ENCODE results near the gene FASN. TPM values are rescaled to one million over a fixed set of nuclear protein-coding genes. Genes with fewer than 3 reads are reported as not detected.
A peak's percentile ranks its signal among the peaks of the same experiment; 100 is the strongest.

Gene FASN
- polyA plus RNA-seq, 2 of the 4 experiments (the other 2 are of a cell fraction): 12.9 to 169 TPM

GRCh38 chr17:82098169-82098938 is at the start of gene FASN (continued):
- TF ChIP-seq MAZ (IDR thresholded peaks at IDR 0.05; ENCODE audit: borderline replicate concordance, low read depth, low read length) (0 out of 2 replicates have a peak, but pooled peaks have one; percentile 22), RARB (CRISPR knock-in tag; IDR thresholded peaks at IDR 0.05) (no peak), HOXA7 (CRISPR knock-in tag; IDR thresholded peaks at IDR 0.05) (no peak)

- POLR2A ChIA-PET: no interaction called here
- Histone ChIP-seq H3K9me3 (no peaks in the 10 kb centered on the region), H3K4me2 (no peak overlapping the region), H3K4me3 (no peak overlapping the region), H3K27ac (no peak overlapping the region), H3K4me1 (no peaks in the 10 kb centered on the region)
- ATAC-seq (0 out of 6 replicates have a peak, but pooled peaks of 1 of the 2 experiments have one; percentile 8), FAIRE-seq (no peak), DNase-seq (ENCODE audit: low read depth in 1 of 2, low spot score in 1 of 2) (no peak)
- no peak for TF ChIP-seq HEYL (CRISPR knock-in tag; IDR thresholded peaks at IDR 0.05)
- TF ChIP-seq CTCF (IDR thresholded peaks at IDR 0.05): no peak
- no peak for TF ChIP-seq CBX8 (IDR thresholded peaks at IDR 0.05)
- TF ChIP-seq RAD21 (conservative IDR thresholded peaks at IDR 0.05 in 1 of 2, IDR thresholded peaks at IDR 0.05 in 1 of 2): no peak
- no peak for TF ChIP-seq RNF2 (IDR thresholded peaks at IDR 0.05; ENCODE audit: borderline replicate concordance, low read depth)
- TF ChIP-seq MAFK (IDR thresholded peaks at IDR 0.05; ENCODE audit: partially characterized antibody): no peak
- no peak for TF ChIP-seq USF2 (IDR thresholded peaks at IDR 0.05)
- TF ChIP-seq HES2 (IDR thresholded peaks at IDR 0.05): no peak
- TF ChIP-seq CHD4 (IDR thresholded peaks at IDR 0.05; ENCODE audit: borderline replicate concordance): no peak
- no peak for TF ChIP-seq GATA3 (IDR thresholded peaks at IDR 0.05; ENCODE audit: borderline replicate concordance)
- TF ChIP-seq POLR2AphosphoS2 (conservative IDR thresholded peaks at IDR 0.05; ENCODE audit: low read length): no peak
- no peak for TF ChIP-seq MAZ (IDR thresholded peaks at IDR 0.05; ENCODE audit: borderline replicate concordance, low read depth, low read length)
- CTCF ChIA-PET: interaction anchor here (5.9 kb wide), 1 partner anchor 8 kb away, joined by 51 read pairs; no protein-coding TSS in a partner anchor
- 77% methylated on average over 17 of the region's 18 CpGs for WGBS (ENCODE audit: missing lambda C conversion rate)
These were observed 48.9 kb upstream of the FASN start for GRCh38 chr17:82146663-82147654.

GRCh38 chr17:82145550-82146155 is 47.6 kb upstream of the FASN start:
- ChIA-PET CTCF (interaction anchor here (0.6 to 5.9 kb wide), 5 partner anchors 9 to 269 kb away, joined by 3 to 51 read pairs (median 4); partner anchors contain the start of gene DCXR), POLR2A (no interaction called here)
- Histone ChIP-seq H3K4me3 (no peak overlapping the region), H3K9me3 (no peaks in the 10 kb centered on the region), H3K4me1 (no peaks in the 10 kb centered on the region), H3K27ac (no peak overlapping the region), H3K4me2 (no peak overlapping the region)
- TF ChIP-seq ZC3H11A (IDR thresholded peaks at IDR 0.05): no peak
- no peak for TF ChIP-seq E2F6 (IDR thresholded peaks at IDR 0.05; ENCODE audit: borderline replicate concordance, low read depth)
- no peak for TF ChIP-seq NR3C1 (IDR thresholded peaks at IDR 0.05)
- no peak for TF ChIP-seq SREBF2 (IDR thresholded peaks at IDR 0.05)
- WGBS (ENCODE audit: missing lambda C conversion rate): 92% methylated on average over 11 of the region's 13 CpGs
- ATAC-seq: peak in 1 of 2 experiments; percentile 40; a peak in 3 of 6 replicates
- no peak for FAIRE-seq
- no peak for DNase-seq (ENCODE audit: low read depth in 1 of 2, low spot score in 1 of 2)

Measured in A549 (cell line).